Fibroblast of skin of right quadriceps (primary cell): Measurements from ENCODE around the gene CD80.
"Not testable (repeated sequence)": the region's sequence is repeated elsewhere in the genome, so short reads cannot be mapped to it uniquely, and the experiment has no call there.

Experiments
- DNase-seq: peaks from one replicate; pipeline ENCODE4 v3.0.0-alpha.2; 2013

Gene CD80

GRCh38 chr3:119559441-119559963 lies at the start of gene CD80:
Gene CD80 (minus strand): TSS chr3:119559614. CDS start chr3:119557728, 1,886 bp downstream.
- DNase-seq, result peak; percentile 27

GRCh38 chr3:119608405-119609000 lies 49.1 kb upstream of the CD80 start:
- no peak for DNase-seq

- peak; percentile 64 for DNase-seq
Measured at GRCh38 chr3:119604878-119605277, 45.5 kb upstream of the CD80 start.

GRCh38 chr3:119602676-119603075 lies 43.3 kb upstream of the CD80 start:
- no peak for DNase-seq

GRCh38 chr3:119601154-119601553 lies 41.7 kb upstream of the CD80 start:
- no peak for DNase-seq

GRCh38 chr3:119600732-119601131 lies 41.3 kb upstream of the CD80 start:
- no peak for DNase-seq

- no peak for DNase-seq
Measured at GRCh38 chr3:119599558-119600174, 40.3 kb upstream of the CD80 start.

GRCh38 chr3:119598410-119599098 lies 39.1 kb upstream of the CD80 start:
- no peak for DNase-seq

GRCh38 chr3:119597548-119598288 lies 38.3 kb upstream of the CD80 start, which contains the start of gene PLA1A:
Gene PLA1A (plus strand): TSS chr3:119597885. CDS start chr3:119597914, 29 bp downstream.
- DNase-seq, result no peak

GRCh38 chr3:119596398-119596797 lies 37.0 kb upstream of the CD80 start:
- DNase-seq, result no peak

GRCh38 chr3:119595639-119596334 lies 36.4 kb upstream of the CD80 start:
- no peak for DNase-seq

- DNase-seq, result not testable (repeated sequence)
Measured at GRCh38 chr3:119594929-119595328, 35.5 kb upstream of the CD80 start.

- DNase-seq, result no peak
Measured at GRCh38 chr3:119594066-119594465, 34.7 kb upstream of the CD80 start.

GRCh38 chr3:119592861-119593260 lies 33.4 kb upstream of the CD80 start:
- DNase-seq, result no peak

GRCh38 chr3:119590706-119591105 lies 31.3 kb upstream of the CD80 start:
- DNase-seq, result peak; percentile 11

- DNase-seq, result no peak
Measured at GRCh38 chr3:119589102-119589773, 29.8 kb upstream of the CD80 start.

- no peak for DNase-seq
Measured at GRCh38 chr3:119588112-119588511, 28.7 kb upstream of the CD80 start.

GRCh38 chr3:119586733-119587172 lies 27.3 kb upstream of the CD80 start:
- DNase-seq, result peak; percentile 40

- DNase-seq, result peak; percentile 46
Measured at GRCh38 chr3:119585856-119586570, 26.6 kb upstream of the CD80 start.

- no peak for DNase-seq
Measured at GRCh38 chr3:119585208-119585607, 25.8 kb upstream of the CD80 start.

- no peak for DNase-seq
Measured at GRCh38 chr3:119582178-119582577, 22.8 kb upstream of the CD80 start.
